ENCODE results near the gene VPS50.
A peak's percentile ranks its signal among the peaks of the same experiment; 100 is the strongest.

The VPS50 gene

DNA sequence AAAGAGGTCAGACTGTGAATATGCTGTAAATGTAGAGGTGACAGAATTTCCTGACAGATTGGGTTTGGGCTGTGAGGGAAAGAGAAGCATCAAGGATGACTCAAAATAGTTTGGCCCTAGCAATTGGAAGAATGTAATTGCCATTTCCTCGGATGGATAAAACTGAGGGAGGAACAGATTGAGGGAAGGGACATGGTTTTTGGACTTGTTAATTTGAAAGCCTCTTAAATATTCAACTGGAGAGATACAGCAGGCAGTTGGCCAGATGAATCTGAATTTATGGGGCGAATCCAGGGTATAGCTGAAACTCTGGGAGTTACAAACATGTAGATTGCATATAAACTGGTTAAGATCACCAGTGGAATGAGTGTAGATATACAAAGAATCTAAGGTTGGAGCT lies 3.4 kb downstream of the VPS50 start:
- H3K4me3 ChIP-seq (ENCODE audit: low read depth, low read length): no peak overlapping the region
- no peak for DNase-seq (ENCODE audit: low read depth, low spot score)
- TF ChIP-seq, protein P1, sequence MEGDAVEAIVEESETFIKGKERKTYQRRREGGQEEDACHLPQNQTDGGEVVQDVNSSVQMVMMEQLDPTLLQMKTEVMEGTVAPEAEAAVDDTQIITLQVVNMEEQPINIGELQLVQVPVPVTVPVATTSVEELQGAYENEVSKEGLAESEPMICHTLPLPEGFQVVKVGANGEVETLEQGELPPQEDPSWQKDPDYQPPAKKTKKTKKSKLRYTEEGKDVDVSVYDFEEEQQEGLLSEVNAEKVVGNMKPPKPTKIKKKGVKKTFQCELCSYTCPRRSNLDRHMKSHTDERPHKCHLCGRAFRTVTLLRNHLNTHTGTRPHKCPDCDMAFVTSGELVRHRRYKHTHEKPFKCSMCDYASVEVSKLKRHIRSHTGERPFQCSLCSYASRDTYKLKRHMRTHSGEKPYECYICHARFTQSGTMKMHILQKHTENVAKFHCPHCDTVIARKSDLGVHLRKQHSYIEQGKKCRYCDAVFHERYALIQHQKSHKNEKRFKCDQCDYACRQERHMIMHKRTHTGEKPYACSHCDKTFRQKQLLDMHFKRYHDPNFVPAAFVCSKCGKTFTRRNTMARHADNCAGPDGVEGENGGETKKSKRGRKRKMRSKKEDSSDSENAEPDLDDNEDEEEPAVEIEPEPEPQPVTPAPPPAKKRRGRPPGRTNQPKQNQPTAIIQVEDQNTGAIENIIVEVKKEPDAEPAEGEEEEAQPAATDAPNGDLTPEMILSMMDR (IDR thresholded peaks at IDR 0.05; ENCODE audit: insufficient read depth, low read length, missing control alignments): no peak
- POLR2A ChIA-PET: interaction anchor here (0.6 kb wide), 1 partner anchor 394 kb away, joined by 3 read pairs; no protein-coding TSS in a partner anchor
- CTCF ChIA-PET: interaction anchor here (2.5 kb wide), 1 partner anchor 10 kb away, joined by 13 read pairs; no protein-coding TSS in a partner anchor

DNA sequence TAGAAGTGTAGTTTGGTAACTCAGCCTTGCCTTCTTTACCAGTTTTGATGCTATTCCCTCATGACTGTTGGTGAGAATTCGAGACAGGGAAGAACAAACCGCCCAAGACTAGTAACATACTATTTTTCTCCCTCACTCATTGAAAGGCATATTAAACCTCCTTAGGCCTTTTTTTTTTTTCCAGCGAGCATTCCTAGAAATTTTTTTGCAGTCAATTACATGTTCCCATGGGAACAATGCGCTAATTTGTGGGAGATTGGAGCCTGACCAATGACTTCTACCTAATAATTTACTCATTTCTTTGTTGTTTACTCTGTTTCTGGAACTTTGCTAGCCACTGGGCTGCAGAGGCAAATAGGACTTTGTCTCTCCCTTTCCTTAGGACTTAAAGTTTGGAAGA lies 6.0 kb downstream of the VPS50 start:
- POLR2A ChIA-PET: no interaction called here
- no peak for DNase-seq (ENCODE audit: low read depth, low spot score)
- TF ChIP-seq, protein P1 (IDR thresholded peaks at IDR 0.05; ENCODE audit: insufficient read depth, low read length, missing control alignments): no peak
- no peak overlapping the region for H3K4me3 ChIP-seq (ENCODE audit: low read depth, low read length)
- CTCF ChIA-PET: no interaction called here

DNA sequence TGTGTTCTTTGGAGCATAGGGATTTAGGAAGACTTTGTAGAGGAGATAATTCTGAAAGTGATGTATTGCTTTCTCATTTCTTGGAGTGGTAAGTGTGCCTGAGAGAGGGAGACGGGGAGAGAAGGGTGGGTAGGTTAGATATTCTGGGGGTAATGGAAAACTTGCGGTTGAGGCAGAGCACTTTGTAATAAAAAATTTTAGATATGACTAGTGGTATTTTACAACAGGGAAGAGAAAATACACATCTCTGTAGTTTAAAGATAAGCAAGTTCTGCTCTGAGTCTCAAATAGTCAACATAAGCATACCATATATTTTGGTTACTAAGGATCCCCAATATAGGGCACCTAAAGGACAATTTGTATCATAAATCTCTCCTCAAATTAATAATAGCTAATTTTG lies 6.6 kb downstream of the VPS50 start:
- ChIA-PET POLR2A (no interaction called here), CTCF (interaction anchor here (1.4 to 14.9 kb wide), 2 partner anchors 136 to 311 kb away, joined by 4 to 265 read pairs; no protein-coding TSS in a partner anchor)
- TF ChIP-seq, protein P1 (IDR thresholded peaks at IDR 0.05; ENCODE audit: insufficient read depth, low read length, missing control alignments): no peak
- DNase-seq (ENCODE audit: low read depth, low spot score): no peak
- H3K4me3 ChIP-seq (ENCODE audit: low read depth, low read length): no peak overlapping the region

DNA sequence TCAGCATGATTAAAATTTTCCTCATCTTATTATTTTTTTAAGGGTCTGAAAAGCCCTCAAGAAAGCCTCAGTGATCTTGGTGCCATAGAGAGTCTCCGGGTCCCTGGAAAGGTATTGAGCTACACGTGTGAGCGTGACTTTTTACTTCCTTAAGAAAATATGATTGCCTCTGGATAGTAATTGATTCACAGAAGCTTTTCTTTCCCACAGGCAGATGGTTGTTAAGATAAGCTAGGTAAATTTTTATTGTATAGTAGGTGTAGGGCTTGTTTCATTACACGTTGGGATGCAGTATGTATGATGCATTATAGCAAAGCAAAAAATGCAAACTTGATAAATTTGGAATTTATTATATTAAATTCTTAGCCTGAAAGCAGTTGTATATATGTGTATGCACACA lies 7.7 kb downstream of the VPS50 start:
- POLR2A ChIA-PET: no interaction called here
- no peak for DNase-seq (ENCODE audit: low read depth, low spot score)
- no peak overlapping the region for H3K4me3 ChIP-seq (ENCODE audit: low read depth, low read length)
- TF ChIP-seq, protein P1 (IDR thresholded peaks at IDR 0.05; ENCODE audit: insufficient read depth, low read length, missing control alignments): no peak
- CTCF ChIA-PET: interaction anchor here (1.4 to 14.9 kb wide), 3 partner anchors 11 to 310 kb away, joined by 4 to 265 read pairs (median 22); no protein-coding TSS in a partner anchor

DNA sequence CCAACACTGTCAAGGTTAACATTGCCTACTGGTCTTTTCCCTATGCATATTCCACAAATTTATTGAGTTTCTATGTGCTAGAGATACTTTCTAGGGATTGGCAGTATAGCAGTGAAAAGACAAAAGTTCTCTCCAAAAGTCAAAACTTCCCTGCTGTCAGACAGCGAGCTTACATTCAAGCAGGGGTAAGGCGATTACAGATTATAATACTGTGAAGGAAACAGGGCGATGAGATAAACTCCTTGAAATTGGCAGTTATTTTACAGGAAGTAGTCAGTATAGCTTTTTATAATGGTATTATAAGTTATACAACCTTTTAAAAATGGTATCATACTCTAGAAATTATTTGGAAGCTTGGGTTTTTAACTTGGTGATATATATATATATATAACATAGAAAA lies 9.9 kb downstream of the VPS50 start:
- ChIA-PET CTCF (interaction anchor here (1.7 to 14.9 kb wide), 3 partner anchors 14 to 308 kb away, joined by 9 to 265 read pairs (median 22); no protein-coding TSS in a partner anchor), POLR2A (no interaction called here)
- no peak for DNase-seq (ENCODE audit: low read depth, low spot score)
- TF ChIP-seq, protein P1 (IDR thresholded peaks at IDR 0.05; ENCODE audit: insufficient read depth, low read length, missing control alignments): no peak
- H3K4me3 ChIP-seq (ENCODE audit: low read depth, low read length): no peak overlapping the region

DNA sequence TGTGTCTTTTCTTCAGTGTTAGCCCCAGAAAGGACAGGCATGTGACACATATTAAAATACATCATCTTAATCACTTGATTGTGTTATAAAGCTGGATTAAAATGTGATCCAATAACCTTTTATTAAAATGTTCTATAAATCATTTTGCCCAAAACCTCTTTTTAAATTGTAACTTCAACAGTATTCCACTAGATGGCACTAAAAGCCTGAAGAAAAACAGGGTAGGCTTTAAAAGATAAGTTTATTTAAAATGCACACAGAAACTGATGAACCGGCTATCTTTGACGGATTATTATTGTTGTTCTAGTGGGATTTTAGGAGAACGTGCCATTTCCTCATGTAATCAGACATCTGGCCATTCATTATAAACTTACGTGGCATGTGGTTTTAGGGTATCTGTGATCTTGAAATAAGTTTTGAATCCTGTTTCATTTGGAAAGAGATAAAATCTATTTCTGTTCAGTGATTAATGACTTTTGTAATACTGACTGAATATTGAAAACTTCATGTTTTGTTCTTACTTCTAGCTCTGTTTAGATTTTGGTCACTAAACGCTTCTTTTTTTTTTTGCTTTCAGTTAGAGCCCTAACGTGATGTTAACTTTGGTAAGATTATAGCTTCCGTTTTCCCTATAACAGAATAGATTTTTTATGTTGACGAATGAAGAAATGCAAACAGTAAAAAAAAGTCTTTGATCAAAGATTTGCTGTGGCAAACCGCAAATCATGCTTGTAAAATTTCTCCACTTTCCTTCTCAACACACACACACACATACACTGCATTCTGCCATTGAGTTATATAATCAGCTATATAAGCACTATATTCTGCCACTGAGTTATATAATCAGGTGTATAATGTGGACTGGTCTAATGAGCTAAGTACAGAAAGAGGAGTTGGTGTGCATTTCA lies 13.6 kb downstream of the VPS50 start:
- no peak overlapping the region for H3K4me3 ChIP-seq (ENCODE audit: low read depth, low read length)
- ChIA-PET POLR2A (no interaction called here), CTCF (interaction anchor here (0.6 to 14.9 kb wide), 34 partner anchors 9 to 1000 kb away, joined by 3 to 265 read pairs (median 4); partner anchors contain the start of gene VPS50)
- no peak for DNase-seq (ENCODE audit: low read depth, low spot score)
- TF ChIP-seq, protein P1 (IDR thresholded peaks at IDR 0.05; ENCODE audit: insufficient read depth, low read length, missing control alignments): peak; percentile 15
